CD4-positive, alpha-beta T cell treated with Interleukin-15 for 1 hour (primary cell): ENCODE data around the gene DDR1.
A peak's percentile ranks its signal among the peaks of the same experiment; 100 is the strongest.
"Not testable (repeated sequence)": the region's sequence is repeated elsewhere in the genome, so short reads cannot be mapped to it uniquely, and the experiment has no call there.

Experiments used
- DNase-seq: peaks from one replicate; pipeline ENCODE4 v3.0.0-alpha.2; 2020

The DDR1 gene

GRCh38 chr6:30854285-30855040, 29.9 kb upstream of the DDR1 start:
- DNase-seq = no peak

GRCh38 chr6:30855429-30856075, 28.8 kb upstream of the DDR1 start:
- DNase-seq = no peak

- no peak for DNase-seq
Measured at GRCh38 chr6:30857112-30857511, 27.2 kb upstream of the DDR1 start.

GRCh38 chr6:30857549-30857948, 26.8 kb upstream of the DDR1 start:
- no peak for DNase-seq

GRCh38 chr6:30859726-30860125, 24.6 kb upstream of the DDR1 start:
- not testable (repeated sequence) for DNase-seq

- no peak for DNase-seq
Measured at GRCh38 chr6:30861257-30862048, 22.9 kb upstream of the DDR1 start.

- DNase-seq = no peak
Measured at GRCh38 chr6:30862156-30862875, 22.0 kb upstream of the DDR1 start.

- no peak for DNase-seq
Measured at GRCh38 chr6:30864325-30864724, 20.0 kb upstream of the DDR1 start.

GRCh38 chr6:30869241-30869749, 15.0 kb upstream of the DDR1 start:
- not testable (repeated sequence) for DNase-seq

GRCh38 chr6:30870546-30870945, 13.8 kb upstream of the DDR1 start:
- DNase-seq = no peak

- DNase-seq = no peak
Measured at GRCh38 chr6:30871592-30872183, 12.6 kb upstream of the DDR1 start.

- no peak for DNase-seq
Measured at GRCh38 chr6:30873137-30873640, 11.1 kb upstream of the DDR1 start.

- DNase-seq = not testable (repeated sequence)
Measured at GRCh38 chr6:30873795-30874194, 10.5 kb upstream of the DDR1 start.

- no peak for DNase-seq
Measured at GRCh38 chr6:30875244-30876038, 8.9 kb upstream of the DDR1 start.

- DNase-seq = no peak
Measured at GRCh38 chr6:30876039-30876730, 8.1 kb upstream of the DDR1 start.

- DNase-seq = peak; percentile 72
Measured at GRCh38 chr6:30877419-30878262, 6.7 kb upstream of the DDR1 start.

GRCh38 chr6:30879684-30880427, 4.5 kb upstream of the DDR1 start:
- DNase-seq = no peak

- no peak for DNase-seq
Measured at GRCh38 chr6:30880698-30881252, 3.5 kb upstream of the DDR1 start.
